D721Med (cell line): ENCODE measurements around the gene COL6A2.

ENCODE experiments used
- DNase-seq: peaks from one replicate; pipeline ENCODE4 v3.0.0; 2011; ENCODE audit warnings: low spot score; ENCODE audit not compliant: insufficient read length
- FAIRE-seq: peaks from 2 replicates; lab custom pipeline; 2011; peaks lifted over from hg19 to GRCh38; lab: Jason Lieb, UNC
- TF ChIP-seq, protein P1 (sequence below): IDR thresholded peaks from 2 replicates; pipeline ENCODE4 v1.5.1; 2012; ENCODE audit warnings: mild to moderate bottlenecking, control low read depth; ENCODE audit not compliant: insufficient read depth; ENCODE audit errors: missing control alignments

COL6A2 gene

DNA sequence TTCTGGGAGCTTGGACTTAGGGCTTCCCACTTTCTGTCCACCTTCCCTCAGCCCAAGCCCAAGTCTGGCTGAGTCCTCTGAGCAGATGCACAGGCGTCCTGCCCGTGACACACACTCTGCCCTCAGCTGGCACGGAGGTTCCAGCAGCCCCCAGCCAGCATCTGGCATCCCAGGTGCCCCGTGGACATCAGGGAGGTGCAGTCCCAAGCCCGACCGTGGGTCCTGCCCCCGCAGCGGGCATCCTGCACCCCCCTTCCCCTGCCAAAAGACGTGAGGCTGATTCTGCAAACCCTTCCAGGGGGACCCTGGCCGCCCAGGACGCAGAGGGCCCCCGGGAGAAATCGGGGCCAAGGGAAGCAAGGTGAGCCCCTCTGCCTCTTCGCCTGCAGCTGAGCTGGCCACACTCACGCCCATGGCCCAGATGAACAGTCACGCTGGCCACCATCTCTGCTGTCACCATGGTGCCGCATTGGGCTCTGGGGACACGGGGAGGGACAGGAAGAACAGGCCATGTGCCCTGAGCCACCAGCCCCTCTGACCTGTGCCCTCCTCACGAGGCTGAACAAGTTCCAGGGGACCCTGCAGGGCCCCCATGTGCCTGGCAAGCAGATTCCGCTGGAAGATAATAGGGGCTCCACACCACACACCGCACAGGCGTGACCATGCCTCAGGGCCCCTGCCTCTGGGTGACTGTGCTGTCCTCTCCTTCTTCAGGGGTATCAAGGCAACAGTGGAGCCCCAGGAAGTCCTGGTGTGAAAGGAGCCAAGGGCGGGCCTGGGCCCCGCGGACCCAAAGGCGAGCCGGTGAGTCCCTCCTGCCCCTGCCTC, 20.6 kb downstream of the COL6A2 start:
- TF ChIP-seq, protein P1, sequence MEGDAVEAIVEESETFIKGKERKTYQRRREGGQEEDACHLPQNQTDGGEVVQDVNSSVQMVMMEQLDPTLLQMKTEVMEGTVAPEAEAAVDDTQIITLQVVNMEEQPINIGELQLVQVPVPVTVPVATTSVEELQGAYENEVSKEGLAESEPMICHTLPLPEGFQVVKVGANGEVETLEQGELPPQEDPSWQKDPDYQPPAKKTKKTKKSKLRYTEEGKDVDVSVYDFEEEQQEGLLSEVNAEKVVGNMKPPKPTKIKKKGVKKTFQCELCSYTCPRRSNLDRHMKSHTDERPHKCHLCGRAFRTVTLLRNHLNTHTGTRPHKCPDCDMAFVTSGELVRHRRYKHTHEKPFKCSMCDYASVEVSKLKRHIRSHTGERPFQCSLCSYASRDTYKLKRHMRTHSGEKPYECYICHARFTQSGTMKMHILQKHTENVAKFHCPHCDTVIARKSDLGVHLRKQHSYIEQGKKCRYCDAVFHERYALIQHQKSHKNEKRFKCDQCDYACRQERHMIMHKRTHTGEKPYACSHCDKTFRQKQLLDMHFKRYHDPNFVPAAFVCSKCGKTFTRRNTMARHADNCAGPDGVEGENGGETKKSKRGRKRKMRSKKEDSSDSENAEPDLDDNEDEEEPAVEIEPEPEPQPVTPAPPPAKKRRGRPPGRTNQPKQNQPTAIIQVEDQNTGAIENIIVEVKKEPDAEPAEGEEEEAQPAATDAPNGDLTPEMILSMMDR: no peak
- FAIRE-seq (no peak), DNase-seq (peak; percentile 13)

DNA sequence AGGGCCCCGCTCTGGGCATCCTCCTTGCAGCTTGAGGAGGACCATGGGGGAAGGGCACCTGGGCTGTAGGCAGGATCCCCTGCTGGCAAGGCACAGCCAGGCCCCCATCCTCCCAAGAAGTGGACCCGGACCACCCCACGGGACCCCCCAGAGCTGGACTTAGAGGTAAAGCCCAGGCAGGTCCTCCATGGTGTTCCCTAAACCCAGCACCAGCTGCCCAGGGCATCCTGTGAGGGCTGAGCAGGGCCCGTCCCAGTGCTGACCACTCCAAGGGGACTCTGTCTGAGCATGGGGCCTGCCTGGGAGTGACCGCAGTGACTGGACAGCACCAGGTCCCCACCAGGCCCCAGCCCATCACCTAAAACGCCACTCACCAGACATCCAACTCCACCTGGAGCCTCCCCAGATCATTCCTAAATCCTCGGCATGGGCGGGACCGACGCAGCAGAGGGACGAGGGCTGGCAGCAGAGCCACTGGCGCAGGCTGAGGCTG, 21.3 kb downstream of the COL6A2 start:
- DNase-seq (peak; percentile 14), FAIRE-seq (no peak)
- TF ChIP-seq, protein P1: no peak

DNA sequence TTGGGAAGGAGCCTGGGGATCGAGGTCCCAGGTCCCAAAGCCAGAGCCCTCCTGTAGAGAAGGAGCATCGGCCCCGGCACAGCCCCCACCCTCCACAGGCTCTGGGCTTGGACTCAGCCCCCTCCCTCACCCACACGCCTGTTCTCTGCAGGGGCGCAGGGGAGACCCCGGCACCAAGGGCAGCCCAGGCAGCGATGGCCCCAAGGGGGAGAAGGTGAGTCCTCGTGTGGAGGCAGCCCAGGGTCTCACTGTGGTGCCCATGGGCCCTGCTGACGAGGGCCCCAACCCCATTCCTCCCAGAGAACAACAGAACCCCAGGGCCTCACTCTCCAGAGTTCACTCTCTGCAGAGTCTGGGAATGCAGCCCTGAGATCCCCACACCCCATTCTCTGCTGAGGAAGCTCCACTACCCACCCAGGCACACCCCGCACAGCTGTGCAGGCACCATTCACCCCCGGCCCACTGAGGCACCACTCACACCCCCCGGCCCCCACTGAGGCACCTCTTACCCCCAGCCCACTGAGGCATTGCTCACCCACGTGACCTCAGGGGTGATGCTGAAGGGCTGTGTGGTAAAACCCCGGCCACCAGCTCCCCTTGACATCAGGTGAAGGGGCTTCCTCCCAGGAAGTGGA, 21.8 kb downstream of the COL6A2 start:
- TF ChIP-seq, protein P1: no peak
- peak; percentile 12 for DNase-seq
- FAIRE-seq: no peak

DNA sequence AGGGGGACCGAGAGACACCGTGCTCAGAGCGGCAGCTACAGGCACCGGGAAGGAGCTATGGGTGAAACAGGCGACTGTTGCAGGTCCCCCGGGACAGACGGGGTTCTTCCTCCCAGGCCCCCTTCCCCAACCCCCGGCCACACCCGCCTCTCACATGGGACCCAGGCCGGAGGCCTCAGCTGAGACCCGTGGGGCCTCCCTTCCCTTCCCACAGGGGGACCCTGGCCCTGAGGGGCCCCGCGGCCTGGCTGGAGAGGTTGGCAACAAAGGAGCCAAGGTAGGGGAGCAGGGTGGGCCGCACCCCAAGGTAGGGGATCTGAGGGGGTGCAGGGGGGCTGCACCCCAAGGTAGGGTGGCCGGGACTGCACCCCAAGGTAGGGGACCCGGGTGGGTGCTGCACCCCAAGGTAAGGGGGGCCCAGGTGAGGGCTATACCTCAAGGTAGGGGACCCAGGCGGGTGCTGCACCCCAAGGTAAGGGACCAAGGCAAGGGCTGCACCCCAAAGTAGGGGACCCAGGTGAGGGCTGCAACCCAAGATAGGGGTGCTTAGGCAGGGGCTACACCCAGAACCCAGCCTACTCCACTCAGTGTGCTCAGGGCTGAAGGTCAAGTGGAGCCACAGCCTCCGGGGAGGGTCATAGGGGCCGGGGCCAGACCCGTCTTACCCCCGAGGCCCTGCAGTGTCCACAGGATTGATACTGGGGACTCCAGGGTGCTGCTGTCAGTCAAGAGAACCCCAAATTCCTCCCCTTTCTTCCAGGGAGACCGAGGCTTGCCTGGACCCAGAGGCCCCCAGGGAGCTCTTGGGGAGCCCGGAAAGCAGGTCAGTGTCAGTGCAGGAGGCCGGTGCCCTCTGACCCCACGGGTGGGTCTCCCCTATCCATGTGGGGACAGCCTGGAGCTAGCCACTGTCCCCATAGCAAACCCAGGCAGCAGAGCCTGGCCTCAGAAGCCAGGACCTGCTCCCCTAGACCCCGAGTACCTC, 22.7 kb downstream of the COL6A2 start:
- DNase-seq (no peak), FAIRE-seq (no peak)
- TF ChIP-seq, protein P1: no peak

DNA sequence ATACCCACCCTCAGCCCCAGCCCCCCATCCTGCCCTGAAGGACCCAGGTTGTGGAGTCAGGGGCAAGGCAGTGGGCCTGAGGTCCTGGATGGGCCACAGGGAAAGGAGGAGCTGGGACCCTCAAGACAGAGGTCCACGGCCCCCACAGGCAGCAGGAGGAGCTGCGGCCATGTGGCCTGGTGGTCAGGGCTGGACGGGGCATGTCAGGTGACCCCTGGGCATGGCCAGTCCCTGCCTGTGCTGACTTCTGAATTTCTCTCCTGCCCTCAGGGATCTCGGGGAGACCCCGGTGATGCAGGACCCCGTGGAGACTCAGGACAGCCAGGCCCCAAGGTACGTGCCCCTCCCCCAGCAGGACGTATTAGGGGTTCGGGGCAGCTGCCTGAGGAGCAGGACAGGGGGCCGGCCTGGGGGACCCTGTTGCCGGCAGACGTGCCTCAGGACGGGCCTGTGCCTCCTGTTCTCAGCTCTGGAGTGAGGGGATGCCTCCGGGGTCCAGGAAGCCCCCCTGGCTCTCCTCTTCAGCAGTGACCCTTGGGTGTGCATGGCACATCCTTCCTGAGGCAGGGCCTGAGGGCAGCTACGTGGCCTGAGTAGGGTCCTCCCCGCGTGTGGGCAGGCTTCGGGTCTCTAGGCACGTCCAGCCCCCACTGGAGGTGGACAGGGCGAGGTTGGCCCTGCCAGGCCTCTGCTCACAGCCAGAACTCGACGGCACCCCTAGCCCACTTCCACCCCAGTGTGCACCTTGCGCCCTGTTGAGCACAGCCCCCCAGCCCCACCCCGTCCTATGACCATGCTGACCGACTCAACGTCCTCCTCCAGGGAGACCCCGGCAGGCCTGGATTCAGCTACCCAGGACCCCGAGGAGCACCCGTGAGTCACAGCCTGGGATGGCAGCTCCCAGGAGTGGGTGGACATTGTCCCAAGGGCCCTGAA, 23.6 kb downstream of the COL6A2 start:
- FAIRE-seq: no peak
- DNase-seq: peak; percentile 17
- TF ChIP-seq, protein P1: no peak

DNA sequence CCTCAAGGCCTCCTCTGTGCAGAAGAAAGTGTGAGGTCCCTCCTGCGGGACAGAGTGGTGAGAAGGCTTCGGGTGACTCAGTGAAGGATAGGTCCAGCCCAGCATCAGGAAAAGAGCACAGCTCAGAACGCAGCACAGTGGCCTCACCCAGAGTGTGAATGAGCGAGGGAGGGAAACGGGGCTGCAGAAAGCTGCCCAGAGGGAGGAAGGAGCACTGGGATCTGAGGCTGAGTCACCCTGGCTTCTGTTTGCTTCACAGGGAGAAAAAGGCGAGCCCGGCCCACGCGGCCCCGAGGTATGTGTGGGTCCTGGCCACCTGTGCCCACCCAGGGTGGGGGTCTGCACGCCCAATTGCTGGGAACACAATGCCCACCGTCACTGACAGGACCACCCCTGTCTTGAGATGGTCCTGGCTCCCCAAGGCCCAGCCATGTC, 24.3 kb downstream of the COL6A2 start:
- TF ChIP-seq, protein P1: no peak
- DNase-seq (no peak), FAIRE-seq (no peak)
